Activated CD4-positive, alpha-beta T cell treated with anti-CD3 and anti-CD28 coated beads for 36 hours (primary cell): ENCODE data around the gene GGT5. TPM values are rescaled to one million over a fixed set of nuclear protein-coding genes. Genes with fewer than 3 reads are reported as not detected.
"Not testable (repeated sequence)": the region's sequence is repeated elsewhere in the genome, so short reads cannot be mapped to it uniquely, and the experiment has no call there.

Experiments used
- ATAC-seq: fragments of 200-7000 bp; cut with Tn5 transposase; one replicate; pipeline ENCODE4 v1.10.0; 2021; ENCODE audit warnings: mild to moderate bottlenecking, moderate library complexity
- CTCF ChIA-PET: fragments of 350-600 bp; sonication (Branson Sonifier 250); formaldehyde crosslinking; loops from one replicate; lab custom pipeline; 2021; ENCODE audit warnings: antibody characterized with exemption; lab: Charles Lee
- POLR2A ChIA-PET: fragments of 350-600 bp; sonication (Branson Sonifier 250); formaldehyde crosslinking; loops from one replicate; lab custom pipeline; 2021; ENCODE audit warnings: antibody characterized with exemption, inconsistent platforms; lab: Charles Lee
- DNase-seq: peaks from one replicate; pipeline ENCODE4 v3.0.0-alpha.2; 2020
- H3K27ac Mint-ChIP-seq: one replicate; pipeline ENCODE4 v1.8.0; 2021; ENCODE audit warnings: mixed read lengths
- H3K27me3 Mint-ChIP-seq: one replicate; pipeline ENCODE4 v1.8.0; 2021; ENCODE audit warnings: mixed read lengths
- H3K36me3 Mint-ChIP-seq: one replicate; pipeline ENCODE4 v1.8.0; 2021; ENCODE audit warnings: low read depth, mixed read lengths
- H3K4me1 Mint-ChIP-seq: one replicate; pipeline ENCODE4 v1.8.0; 2021; ENCODE audit warnings: mixed read lengths
- H3K4me3 Mint-ChIP-seq: one replicate; pipeline ENCODE4 v1.8.0; 2021; ENCODE audit warnings: mild to moderate bottlenecking, moderate library complexity, mixed read lengths
- H3K9me3 Mint-ChIP-seq: one replicate; pipeline ENCODE4 v1.8.0; 2021; ENCODE audit warnings: low read depth, mixed read lengths
- intact Hi-C, 2 experiments: fragments of 100-400 bp; cut with DNase I in 1 of 2; cut with micrococcal nuclease in 1 of 2; formaldehyde crosslinking; loops; one replicate each; pipeline versions ENCODE4 v1.14.2 to v1.15.1; 2022 to 2024; cut with DNase I, micrococcal nuclease
- total RNA-seq, 2 experiments: library from RNA; stranded (reverse); gene quantifications; one replicate each; pipeline ENCODE4 v1.2.3, GENCODE V29; 2021

The GGT5 gene
- total RNA-seq, 2 experiments from 2014 or later: 0.04 TPM; not detected in 1

- Mint-ChIP-seq H3K4me1 (peaks cover 60% of the 10 kb centered on the region), H3K36me3 (peaks cover 13% of the 10 kb centered on the region), H3K27ac (no peak overlapping the region), H3K9me3 (no peaks in the 10 kb centered on the region), H3K27me3 (peaks cover 2% of the 10 kb centered on the region), H3K4me3 (no peak overlapping the region)
- POLR2A ChIA-PET: no interaction called here
- DNase-seq: no peak
- CTCF ChIA-PET: interaction anchor here (0.6 kb wide), 1 partner anchor 188 kb away, joined by 3 read pairs; no protein-coding TSS in a partner anchor
- intact Hi-C loops: no loop called here
- no peak for ATAC-seq
Observed at GRCh38 chr22:24282401-24282800, 37.5 kb upstream of the GGT5 start.

- peaks cover 19% of the 10 kb centered on the region for H3K36me3 Mint-ChIP-seq
- H3K9me3 Mint-ChIP-seq, H3K4me3 Mint-ChIP-seq, CTCF ChIA-PET, H3K27me3 Mint-ChIP-seq, H3K27ac Mint-ChIP-seq, intact Hi-C loops, POLR2A ChIA-PET, DNase-seq: not testable (repeated sequence)
- ATAC-seq: peak; percentile 17
- H3K4me1 Mint-ChIP-seq: peaks cover 50% of the 10 kb centered on the region
Observed at GRCh38 chr22:24280363-24280762, 35.5 kb upstream of the GGT5 start.

GRCh38 chr22:24274696-24275405 is 30.0 kb upstream of the GGT5 start:
- H3K9me3 Mint-ChIP-seq, H3K4me3 Mint-ChIP-seq, H3K27ac Mint-ChIP-seq, POLR2A ChIA-PET, DNase-seq, CTCF ChIA-PET, ATAC-seq, H3K27me3 Mint-ChIP-seq: not testable (repeated sequence)
- intact Hi-C loops: loop anchor here (5.0 kb wide), 5 partner anchors 127 to 263 kb away; partner anchors contain the start of genes ADORA2A (in 1 of the 2) and CABIN1 (in 1 of the 2)
- Mint-ChIP-seq H3K4me1 (peaks cover 47% of the 10 kb centered on the region), H3K36me3 (peaks cover 11% of the 10 kb centered on the region)

GRCh38 chr22:24273906-24274305 is 29.0 kb upstream of the GGT5 start:
- CTCF ChIA-PET, H3K27me3 Mint-ChIP-seq, DNase-seq, H3K4me3 Mint-ChIP-seq, ATAC-seq, POLR2A ChIA-PET, H3K9me3 Mint-ChIP-seq, H3K27ac Mint-ChIP-seq: not testable (repeated sequence)
- Mint-ChIP-seq H3K4me1 (peaks cover 44% of the 10 kb centered on the region), H3K36me3 (peaks cover 11% of the 10 kb centered on the region)
- intact Hi-C loops: loop anchor here (2.0 to 5.0 kb wide), 6 partner anchors 31 to 262 kb away; partner anchors contain the start of genes ADORA2A (in 1 of the 2) and CABIN1 (in 1 of the 2)

GRCh38 chr22:24273031-24273430 is 28.1 kb upstream of the GGT5 start:
- H3K27me3 Mint-ChIP-seq, DNase-seq, H3K9me3 Mint-ChIP-seq: not testable (repeated sequence)
- peaks cover 41% of the 10 kb centered on the region for H3K4me1 Mint-ChIP-seq
- intact Hi-C loops: loop anchor here (2.0 to 5.0 kb wide), 6 partner anchors 32 to 261 kb away; partner anchors contain the start of genes ADORA2A (in 1 of the 2) and CABIN1 (in 1 of the 2)
- CTCF ChIA-PET: interaction anchor here (2.9 kb wide), 1 partner anchor 12 kb away, joined by 9 read pairs; no protein-coding TSS in a partner anchor
- peak overlapping the region; percentile 63 for H3K27ac Mint-ChIP-seq
- ATAC-seq: peak; percentile 61
- POLR2A ChIA-PET: interaction anchor here (0.6 to 1.1 kb wide), 3 partner anchors 12 to 213 kb away, joined by 3 to 4 read pairs (median 3); no protein-coding TSS in a partner anchor
- H3K36me3 Mint-ChIP-seq: peaks cover 11% of the 10 kb centered on the region
- peak overlapping the region; percentile 78 for H3K4me3 Mint-ChIP-seq

GRCh38 chr22:24271386-24271854 is 26.5 kb upstream of the GGT5 start:
- H3K36me3 Mint-ChIP-seq: peaks cover 7% of the 10 kb centered on the region
- H3K27ac Mint-ChIP-seq: peak overlapping the region; percentile 74
- peak overlapping the region; percentile 78 for H3K4me3 Mint-ChIP-seq
- CTCF ChIA-PET: interaction anchor here (0.6 to 2.9 kb wide), 3 partner anchors 14 to 256 kb away, joined by 3 to 9 read pairs (median 3); no protein-coding TSS in a partner anchor
- no peak for ATAC-seq
- H3K9me3 Mint-ChIP-seq: no peaks in the 10 kb centered on the region
- POLR2A ChIA-PET: interaction anchor here (0.6 kb wide), 1 partner anchor 209 kb away, joined by 4 read pairs; no protein-coding TSS in a partner anchor
- peaks cover 38% of the 10 kb centered on the region for H3K4me1 Mint-ChIP-seq
- intact Hi-C loops: loop anchor here (5.0 kb wide), 5 partner anchors 131 to 259 kb away; partner anchors contain the start of genes ADORA2A (in 1 of the 2) and CABIN1 (in 1 of the 2)
- H3K27me3 Mint-ChIP-seq: no peaks in the 10 kb centered on the region
- DNase-seq: no peak

- peak within 1 kb of the TSS; percentile 78 for H3K4me3 Mint-ChIP-seq
- peak; percentile 95 for DNase-seq
- H3K27ac Mint-ChIP-seq: peak within 1 kb of the TSS; percentile 82
- intact Hi-C loops: loop anchor here (1.0 to 5.0 kb wide), 8 partner anchors 15 to 285 kb away; partner anchors contain the start of genes ADORA2A (in 1 of the 2), CABIN1 (in 1 of the 2), GUCD1 (in 1 of the 2) and SNRPD3 (in 1 of the 2)
- peaks cover 38% of the 10 kb centered on the region for H3K4me1 Mint-ChIP-seq
- ChIA-PET CTCF (interaction anchor here (2.9 kb wide), 1 partner anchor 15 kb away, joined by 9 read pairs; no protein-coding TSS in a partner anchor), POLR2A (interaction anchor here (0.6 to 0.7 kb wide), 3 partner anchors 14 to 240 kb away, joined by 3 to 4 read pairs (median 3); no protein-coding TSS in a partner anchor)
- no peaks in the 10 kb centered on the region for H3K9me3 Mint-ChIP-seq
- peaks cover 5% of the 10 kb centered on the region for H3K36me3 Mint-ChIP-seq
- no peaks in the 10 kb centered on the region for H3K27me3 Mint-ChIP-seq
- ATAC-seq: peak; percentile 90
Observed at GRCh38 chr22:24270556-24271385, 25.9 kb upstream of the GGT5 start, which contains the start of gene SPECC1L. Gene SPECC1L, plus strand, starts transcription at chr22:24270831. Its CDS starts 31,401 bp downstream, at chr22:24302232.

- H3K27me3 Mint-ChIP-seq, POLR2A ChIA-PET, DNase-seq, H3K4me1 Mint-ChIP-seq, H3K4me3 Mint-ChIP-seq, H3K9me3 Mint-ChIP-seq, H3K36me3 Mint-ChIP-seq, H3K27ac Mint-ChIP-seq, intact Hi-C loops, CTCF ChIA-PET, ATAC-seq: not testable (repeated sequence)
Observed at GRCh38 chr22:24266495-24266894, 21.6 kb upstream of the GGT5 start.

GRCh38 chr22:24265734-24266133 is 20.9 kb upstream of the GGT5 start:
- intact Hi-C loops: no loop called here
- H3K4me3 Mint-ChIP-seq: no peak overlapping the region
- H3K27ac Mint-ChIP-seq: no peak overlapping the region
- CTCF ChIA-PET: no interaction called here
- POLR2A ChIA-PET: no interaction called here
- DNase-seq: no peak
- ATAC-seq: no peak
- no peaks in the 10 kb centered on the region for H3K27me3 Mint-ChIP-seq
- H3K36me3 Mint-ChIP-seq: no peaks in the 10 kb centered on the region
- H3K9me3 Mint-ChIP-seq: no peaks in the 10 kb centered on the region
- peaks cover 2% of the 10 kb centered on the region for H3K4me1 Mint-ChIP-seq

- ATAC-seq, intact Hi-C loops, H3K27me3 Mint-ChIP-seq, H3K4me3 Mint-ChIP-seq, POLR2A ChIA-PET, H3K27ac Mint-ChIP-seq, H3K4me1 Mint-ChIP-seq, DNase-seq, H3K9me3 Mint-ChIP-seq, H3K36me3 Mint-ChIP-seq, CTCF ChIA-PET: not testable (repeated sequence)
Observed at GRCh38 chr22:24264329-24264896, 19.5 kb upstream of the GGT5 start.
